Fibroblast of skin of left quadriceps (primary cell): ENCODE data around the gene ZFP28.
A peak's percentile ranks its signal among the peaks of the same experiment; 100 is the strongest.

ENCODE experiments used
- DNase-seq, 2 experiments: peaks; one replicate each; pipeline ENCODE4 v3.0.0-alpha.2; 2013; ENCODE audit warnings: low read depth in 2 of 2

The ZFP28 gene

DNA sequence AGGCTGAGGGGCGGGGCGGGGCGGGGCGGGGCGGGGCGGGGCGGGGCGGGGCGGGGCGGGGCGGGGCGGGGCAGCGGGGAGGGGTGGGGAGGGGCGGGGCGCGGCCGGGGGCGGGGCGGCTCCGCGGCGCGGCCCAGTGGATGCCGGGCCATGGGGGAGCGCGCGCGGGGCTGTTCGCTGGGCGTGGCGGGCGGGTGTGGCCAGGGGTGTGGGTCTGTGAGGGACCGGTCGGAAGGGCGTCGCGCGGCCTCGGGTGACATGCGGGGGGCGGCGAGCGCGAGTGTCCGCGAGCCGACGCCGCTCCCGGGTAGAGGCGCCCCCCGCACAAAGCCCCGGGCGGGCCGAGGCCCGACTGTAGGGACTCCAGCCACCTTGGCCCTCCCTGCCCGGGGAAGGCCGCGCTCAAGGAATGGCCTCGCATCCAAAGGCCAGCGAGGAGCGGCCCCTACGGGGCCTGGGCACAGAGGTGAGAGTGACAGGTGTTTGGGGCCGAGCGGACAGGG, at the start of gene ZFP28:
TSS of gene ZFP28 (plus strand) at position 188 of the 503 bp plus-strand sequence. CDS start at position 259, 71 bp downstream.
- DNase-seq: no peak

DNA sequence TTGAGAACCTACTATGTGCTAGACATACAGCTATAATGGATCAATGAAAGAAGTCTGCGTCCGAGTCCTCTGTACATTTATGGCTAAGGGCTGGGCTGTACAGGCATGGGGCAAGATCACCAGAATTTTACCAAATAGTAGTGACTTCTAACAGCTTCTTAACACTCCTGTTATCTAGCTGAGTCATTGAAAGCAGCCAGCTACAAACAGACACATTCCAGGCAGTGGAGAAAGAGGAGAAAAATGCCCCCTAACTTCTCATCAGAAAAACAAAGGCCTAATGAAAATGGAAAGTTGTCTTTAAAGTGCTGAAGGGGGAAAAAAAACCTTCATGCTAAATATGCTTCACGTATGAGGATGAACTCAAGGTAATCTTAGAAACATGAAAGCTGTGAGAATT, 47.3 kb upstream of the ZFP28 start:
- DNase-seq: no peak

DNA sequence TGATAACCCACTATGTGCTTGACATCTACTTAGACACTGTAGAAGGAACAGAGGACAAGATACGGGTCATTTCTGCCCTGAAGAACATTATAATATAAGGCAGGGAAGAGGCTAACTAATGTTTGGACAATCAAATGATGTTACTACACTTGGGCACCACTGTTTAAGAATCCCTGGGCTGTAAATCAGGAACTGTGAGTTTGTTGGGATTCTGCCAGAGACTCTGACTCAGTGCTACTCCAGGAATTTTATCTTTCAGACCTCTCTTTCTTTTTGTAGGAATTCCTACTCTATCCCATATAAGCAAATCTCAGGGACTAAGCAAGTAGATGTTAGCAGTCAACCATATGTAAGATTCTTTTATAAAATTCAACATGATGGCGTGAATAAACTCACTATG, 34.2 kb upstream of the ZFP28 start:
- DNase-seq: no peak

DNA sequence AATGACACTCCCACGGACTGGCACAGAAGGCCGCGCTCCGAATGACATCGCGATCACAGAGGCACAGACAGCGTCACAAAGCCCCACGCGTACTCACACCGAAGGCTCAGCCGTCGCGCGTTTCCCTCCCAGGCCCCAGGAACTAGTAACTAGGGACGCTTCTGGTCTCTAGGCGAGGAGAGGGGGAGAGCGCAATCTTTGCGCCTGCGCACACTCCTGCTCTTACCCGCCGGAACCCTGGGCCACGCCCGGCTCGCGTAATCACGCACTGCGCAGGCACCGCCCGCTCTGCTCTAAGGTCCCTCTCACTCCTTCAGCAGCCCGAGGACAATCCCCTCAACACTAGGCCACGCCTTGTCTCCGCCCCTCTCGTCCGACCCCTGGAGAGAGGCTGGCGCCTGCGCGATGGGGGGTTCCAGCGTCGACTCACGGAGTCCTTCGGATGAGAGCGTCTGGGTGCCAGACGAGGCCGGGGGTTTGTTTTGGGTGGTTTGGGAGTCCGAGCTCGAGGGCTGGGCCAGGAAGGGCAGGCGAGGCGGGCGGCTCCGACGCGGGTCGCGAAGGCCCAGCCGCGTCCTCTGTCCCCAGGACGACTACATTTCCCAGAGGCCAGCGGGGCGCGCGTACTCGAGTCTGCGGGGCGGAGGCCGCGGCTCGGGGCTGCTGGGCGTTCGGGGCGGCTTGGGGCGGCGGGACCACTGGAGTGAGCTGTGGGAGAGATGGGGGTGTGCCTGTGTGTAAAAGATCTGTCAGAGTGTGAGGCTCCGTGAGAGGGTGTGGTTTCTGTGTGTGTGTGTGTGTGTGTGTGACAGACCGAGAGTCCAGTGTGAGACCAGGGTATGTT, 31.1 kb upstream of the ZFP28 start, which contains the start of gene ZNF471:
TSS of gene ZNF471 (plus strand) at position 410 of the 844 bp plus-strand sequence. CDS start 3,717 bp downstream, outside the sequence.
- peak; percentile 96 for DNase-seq

DNA sequence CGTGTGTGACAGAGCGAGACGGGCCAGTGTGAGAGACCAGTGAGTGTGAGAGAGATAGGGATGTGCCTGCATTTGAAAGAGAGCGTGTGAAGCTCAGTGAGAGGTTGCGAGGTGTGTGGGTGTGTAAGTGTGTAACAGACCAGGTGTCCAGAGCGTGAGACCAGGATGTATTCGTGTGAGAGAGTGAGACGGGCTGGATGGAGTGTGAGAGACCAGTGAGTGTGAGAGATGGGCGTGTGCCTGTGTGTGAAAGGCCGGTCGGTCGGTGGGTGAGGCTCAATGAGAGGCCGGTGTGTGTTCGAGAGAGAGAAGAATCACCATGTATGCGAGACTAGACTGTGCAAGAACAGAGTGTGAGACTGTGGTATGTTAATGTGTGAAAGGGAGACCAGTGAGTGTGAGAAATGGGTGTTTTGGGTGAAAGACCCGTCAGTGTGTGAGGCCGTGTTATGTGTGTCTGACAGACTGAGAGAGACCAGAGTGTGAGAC, 30.4 kb upstream of the ZFP28 start:
- DNase-seq: no peak

DNA sequence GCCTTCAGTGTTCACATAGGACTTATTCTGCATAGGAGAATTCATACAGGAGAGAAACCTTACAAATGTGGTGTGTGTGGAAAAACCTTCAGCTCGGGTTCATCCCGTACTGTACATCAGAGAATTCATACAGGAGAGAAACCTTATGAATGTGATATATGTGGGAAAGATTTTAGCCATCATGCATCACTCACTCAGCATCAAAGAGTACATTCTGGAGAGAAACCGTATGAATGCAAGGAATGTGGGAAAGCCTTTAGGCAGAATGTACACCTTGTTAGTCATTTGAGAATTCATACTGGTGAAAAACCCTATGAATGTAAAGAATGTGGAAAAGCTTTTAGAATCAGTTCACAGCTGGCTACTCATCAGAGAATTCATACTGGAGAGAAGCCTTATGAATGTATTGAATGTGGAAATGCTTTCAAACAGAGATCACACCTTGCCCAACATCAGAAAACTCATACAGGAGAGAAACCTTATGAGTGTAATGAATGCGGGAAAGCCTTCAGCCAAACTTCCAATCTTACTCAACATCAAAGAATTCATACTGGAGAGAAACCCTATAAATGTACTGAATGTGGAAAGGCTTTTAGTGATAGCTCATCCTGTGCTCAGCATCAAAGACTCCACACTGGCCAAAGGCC, 13.4 kb upstream of the ZFP28 start:
- DNase-seq: no peak

DNA sequence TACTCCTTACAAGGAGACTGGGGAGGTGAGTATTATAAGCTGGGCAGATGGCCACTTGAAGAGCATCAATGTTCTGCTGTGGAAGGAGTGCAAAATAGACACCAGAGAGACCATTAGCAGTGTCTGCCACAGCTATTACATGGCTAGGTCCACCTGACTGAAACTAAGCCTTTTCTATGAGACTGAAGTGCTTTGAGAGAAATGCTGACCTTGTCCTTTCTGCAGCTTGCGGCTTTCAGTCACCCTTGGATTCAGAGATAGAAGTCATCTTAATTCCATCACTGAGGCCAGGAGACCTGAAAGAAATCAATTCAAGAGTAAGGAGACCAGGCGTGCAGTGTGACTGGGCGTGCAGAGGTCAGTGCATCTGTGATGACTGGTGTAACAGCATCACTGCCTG, 1.3 kb upstream of the ZFP28 start:
- DNase-seq: no peak

DNA sequence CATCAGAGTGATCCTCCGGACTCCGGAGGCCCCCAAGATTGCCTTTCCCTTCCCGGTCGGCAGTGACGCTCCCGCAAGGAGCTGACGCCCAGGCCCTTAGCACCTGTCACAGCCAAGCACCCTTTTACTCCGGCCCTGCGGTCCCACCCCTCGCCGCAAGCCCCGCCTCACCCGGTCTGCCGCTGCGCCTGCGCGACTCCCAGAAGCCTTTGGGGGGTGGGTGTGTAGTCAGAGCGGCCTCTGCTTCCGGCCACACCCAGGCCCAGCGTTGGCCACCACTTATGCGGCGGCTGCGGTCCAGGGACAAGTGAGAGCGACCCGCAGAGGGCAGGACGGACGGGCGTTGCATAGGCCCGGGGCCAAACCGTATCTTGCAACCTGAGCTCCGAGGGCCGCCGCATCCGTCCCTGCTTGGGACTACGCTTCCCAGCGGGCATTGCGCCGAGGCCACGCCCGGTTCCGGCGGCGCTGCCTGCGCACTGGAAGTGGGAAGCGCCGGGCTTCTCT, 441 bp upstream of the ZFP28 start:
- peak; percentile 72 to 76 for DNase-seq

DNA sequence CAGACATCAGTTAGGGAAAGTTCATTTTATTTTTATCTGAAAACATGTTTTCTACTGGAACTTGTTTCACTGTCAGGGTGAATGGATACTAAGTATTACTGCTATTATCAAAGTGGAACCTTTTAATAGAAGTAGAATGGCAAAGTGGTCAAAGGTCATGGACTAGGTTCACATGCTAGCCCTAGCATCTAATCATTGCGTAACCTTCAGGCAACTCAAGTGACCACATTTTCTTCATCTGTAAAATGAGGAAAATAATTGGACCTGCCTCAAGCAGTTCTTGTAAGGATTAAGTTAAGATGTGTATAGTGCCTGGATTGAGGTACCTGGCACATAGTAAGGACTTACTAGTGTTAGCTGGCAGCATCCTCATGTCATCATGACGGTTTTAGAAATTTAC, 5.0 kb downstream of the ZFP28 start:
- DNase-seq: no peak

DNA sequence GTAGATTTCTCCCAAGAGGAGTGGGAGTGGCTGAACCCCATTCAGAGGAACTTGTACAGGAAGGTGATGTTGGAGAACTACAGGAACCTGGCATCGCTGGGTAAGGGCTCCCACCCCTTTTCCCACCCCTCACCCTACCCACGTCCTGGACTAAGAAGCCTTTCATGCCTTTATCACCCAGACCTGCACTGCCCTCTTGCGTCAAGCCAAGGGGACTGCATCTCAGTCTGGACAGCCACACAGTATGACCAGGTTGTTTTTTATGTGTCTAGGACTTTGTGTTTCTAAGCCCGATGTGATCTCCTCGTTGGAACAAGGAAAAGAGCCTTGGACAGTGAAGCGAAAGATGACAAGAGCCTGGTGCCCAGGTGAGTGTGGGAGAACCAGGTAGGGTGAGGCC, 8.8 kb downstream of the ZFP28 start:
- DNase-seq: no peak

DNA sequence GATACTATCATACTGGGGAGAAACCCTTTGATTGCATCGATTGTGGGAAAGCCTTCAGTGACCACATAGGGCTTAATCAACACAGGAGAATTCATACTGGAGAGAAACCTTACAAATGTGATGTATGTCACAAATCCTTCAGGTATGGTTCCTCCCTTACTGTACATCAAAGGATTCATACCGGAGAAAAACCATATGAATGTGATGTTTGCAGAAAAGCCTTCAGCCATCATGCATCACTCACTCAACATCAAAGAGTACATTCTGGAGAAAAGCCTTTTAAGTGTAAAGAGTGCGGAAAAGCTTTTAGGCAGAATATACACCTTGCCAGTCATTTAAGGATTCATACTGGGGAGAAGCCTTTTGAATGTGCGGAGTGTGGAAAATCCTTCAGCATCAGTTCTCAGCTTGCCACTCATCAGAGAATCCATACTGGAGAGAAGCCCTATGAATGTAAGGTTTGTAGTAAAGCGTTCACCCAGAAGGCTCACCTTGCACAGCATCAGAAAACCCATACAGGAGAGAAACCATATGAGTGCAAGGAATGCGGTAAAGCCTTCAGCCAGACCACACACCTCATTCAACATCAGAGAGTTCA, 15.6 kb downstream of the ZFP28 start:
- DNase-seq: no peak

DNA sequence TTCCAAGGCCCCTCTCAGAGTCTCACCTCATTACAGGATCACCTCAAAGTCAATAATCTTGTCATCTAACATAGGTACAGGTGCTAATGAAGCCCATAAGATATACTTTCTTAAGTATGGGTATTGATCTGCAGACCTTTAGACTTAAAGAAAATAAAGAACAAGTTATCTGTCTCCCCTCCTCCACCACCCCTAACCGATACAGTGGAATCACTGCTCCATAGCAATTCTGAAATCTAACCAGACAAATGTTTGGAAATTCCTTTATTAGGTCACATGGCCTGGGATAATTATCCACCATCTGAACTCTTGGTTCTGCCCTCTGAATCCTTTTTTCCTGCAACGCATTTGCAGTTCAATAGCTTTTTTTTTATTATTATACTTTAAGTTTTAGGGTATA, 24.0 kb downstream of the ZFP28 start:
- no peak for DNase-seq

DNA sequence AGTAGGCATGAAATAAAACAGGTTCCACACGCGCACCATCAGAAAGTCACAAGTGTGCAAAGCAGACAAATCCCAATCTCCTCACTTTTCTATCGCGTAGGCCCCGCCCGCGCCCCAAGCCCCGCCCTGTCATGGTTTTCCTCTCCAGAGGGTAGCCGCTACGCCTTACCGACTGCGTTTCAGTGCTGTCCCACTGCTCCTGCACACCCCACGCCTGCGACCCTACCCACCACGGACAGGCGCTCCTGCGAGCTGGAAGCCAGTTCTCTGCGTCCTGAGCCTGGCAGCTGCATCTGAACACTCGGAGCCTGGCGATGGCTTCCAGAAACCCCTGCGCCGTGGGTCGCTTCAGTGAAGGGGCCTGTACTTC, 28.1 kb downstream of the ZFP28 start:
- no peak for DNase-seq

DNA sequence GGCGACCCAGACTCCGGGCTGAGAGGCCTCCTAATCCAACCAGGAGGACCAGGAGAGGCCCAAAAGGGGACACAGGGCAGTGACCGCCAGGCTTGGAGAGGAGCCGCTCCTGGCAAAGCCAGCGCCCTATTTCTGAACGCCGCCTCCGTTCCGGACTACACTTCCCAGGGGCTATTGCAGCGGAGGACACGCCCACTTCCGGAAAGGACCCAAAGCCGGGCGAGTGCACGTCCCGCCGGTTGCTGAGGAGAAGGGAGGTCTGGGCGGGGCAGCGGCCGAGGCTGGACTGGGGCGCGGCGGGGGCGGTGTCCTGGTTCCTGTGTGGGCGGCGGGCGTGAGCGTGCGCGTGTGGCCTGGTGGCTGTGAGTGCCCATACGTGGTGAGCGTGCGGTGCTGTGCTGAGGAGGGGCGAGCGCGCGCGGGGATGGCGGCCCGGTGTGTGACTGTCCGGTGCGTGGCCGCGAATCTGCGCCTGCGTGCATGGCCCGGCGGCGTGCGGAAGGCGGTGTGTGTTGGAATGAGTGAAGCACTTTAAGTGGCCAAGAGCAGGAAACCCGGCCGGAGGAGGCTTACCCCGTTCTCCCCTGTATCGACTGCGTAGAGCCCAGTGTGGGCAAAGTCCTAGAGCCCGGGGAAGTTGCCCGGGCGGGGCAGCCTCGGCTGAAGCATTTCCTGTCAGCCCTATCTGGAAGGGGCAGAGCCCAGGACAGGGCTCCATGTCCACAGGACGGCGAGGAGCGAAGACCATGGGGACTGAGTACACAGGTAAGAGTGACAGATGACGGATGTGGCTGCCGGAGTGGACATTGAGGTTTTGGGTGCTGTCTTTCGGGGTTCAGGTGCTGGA, 28.7 kb downstream of the ZFP28 start, which contains the start of gene ZNF470:
TSS of gene ZNF470 (plus strand) at position 195 of the 847 bp plus-strand sequence. CDS start 2,844 bp downstream, outside the sequence.
- peak; percentile 70 to 75 for DNase-seq

DNA sequence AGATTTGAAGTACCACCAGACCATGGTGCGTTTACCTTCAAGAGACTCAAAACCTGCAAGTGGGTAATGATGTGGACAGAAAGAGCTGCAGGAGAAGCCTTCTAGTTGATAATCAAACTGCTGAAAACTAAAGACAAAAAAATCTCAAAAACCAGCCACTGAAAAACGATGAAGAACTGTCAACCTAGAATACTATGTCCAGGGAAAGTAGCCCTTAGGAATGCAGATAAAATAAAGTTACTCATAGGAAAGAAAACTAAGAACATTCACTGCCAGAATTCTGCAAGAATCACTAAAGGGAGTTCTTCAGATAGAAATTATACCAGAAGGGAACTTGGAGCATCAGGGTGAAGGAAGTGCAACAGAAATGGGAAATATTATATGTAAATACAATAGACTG, 33.8 kb downstream of the ZFP28 start:
- no peak for DNase-seq

DNA sequence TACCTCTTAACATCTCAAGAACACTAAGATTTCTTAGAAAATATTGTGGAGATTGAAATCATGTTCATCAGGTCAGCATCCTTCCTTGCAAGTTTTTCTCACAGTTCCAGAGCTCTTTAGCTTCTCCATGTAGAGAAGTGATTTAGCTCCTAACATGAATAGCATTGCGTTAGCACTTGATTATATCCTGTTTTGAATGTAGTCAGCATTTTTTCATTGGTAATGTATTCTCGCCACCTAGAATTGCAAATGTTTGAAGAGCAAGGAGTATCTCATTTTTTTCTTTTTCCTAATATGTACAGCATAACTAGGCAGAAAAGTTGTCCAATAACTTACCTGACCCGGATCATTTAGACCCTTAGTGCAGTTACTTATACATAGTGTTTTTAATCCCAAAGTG, 35.2 kb downstream of the ZFP28 start:
- no peak for DNase-seq

DNA sequence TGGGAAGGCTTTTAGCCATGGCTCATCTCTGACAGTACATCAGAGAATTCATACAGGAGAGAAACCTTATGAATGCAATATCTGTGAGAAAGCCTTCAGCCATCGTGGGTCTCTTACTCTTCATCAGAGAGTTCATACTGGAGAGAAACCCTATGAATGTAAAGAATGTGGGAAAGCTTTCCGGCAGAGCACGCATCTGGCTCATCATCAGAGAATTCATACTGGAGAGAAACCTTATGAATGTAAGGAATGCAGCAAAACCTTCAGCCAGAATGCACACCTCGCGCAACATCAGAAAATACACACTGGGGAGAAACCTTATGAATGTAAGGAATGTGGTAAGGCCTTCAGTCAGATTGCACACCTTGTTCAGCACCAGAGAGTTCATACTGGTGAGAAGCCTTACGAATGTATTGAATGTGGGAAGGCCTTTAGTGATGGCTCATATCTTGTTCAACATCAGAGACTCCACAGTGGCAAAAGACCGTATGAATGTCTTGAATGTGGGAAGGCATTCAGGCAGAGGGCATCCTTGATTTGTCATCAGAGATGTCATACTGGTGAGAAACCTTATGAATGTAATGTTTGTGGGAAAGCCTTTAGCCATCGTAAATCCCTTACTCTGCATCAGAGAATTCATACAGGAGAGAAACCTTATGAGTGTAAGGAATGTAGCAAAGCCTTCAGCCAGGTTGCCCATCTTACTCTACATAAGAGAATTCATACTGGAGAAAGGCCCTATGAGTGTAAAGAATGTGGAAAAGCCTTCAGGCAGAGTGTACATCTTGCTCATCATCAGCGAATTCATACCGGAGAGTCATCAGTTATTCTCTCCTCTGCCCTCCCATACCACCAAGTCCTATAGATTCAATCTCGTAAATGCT, 39.2 kb downstream of the ZFP28 start:
- no peak for DNase-seq

DNA sequence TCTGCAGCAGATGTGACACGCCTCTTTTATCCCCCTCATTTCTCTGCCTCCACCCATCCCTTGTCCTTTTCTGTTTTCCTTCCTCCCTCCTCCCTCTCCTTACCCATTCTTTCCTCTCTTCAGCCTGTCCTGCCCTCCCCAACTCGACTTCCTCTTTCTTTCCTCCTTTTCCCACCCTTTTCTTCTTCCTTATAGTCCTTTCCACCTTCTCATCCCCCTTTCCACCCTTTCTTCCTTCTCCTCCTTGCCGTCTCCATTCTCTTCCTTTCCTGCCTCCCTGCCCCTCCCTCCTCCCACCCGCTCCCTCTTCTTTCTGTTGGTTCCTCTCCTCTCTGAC, 55.7 kb downstream of the ZFP28 start:
- no peak for DNase-seq

DNA sequence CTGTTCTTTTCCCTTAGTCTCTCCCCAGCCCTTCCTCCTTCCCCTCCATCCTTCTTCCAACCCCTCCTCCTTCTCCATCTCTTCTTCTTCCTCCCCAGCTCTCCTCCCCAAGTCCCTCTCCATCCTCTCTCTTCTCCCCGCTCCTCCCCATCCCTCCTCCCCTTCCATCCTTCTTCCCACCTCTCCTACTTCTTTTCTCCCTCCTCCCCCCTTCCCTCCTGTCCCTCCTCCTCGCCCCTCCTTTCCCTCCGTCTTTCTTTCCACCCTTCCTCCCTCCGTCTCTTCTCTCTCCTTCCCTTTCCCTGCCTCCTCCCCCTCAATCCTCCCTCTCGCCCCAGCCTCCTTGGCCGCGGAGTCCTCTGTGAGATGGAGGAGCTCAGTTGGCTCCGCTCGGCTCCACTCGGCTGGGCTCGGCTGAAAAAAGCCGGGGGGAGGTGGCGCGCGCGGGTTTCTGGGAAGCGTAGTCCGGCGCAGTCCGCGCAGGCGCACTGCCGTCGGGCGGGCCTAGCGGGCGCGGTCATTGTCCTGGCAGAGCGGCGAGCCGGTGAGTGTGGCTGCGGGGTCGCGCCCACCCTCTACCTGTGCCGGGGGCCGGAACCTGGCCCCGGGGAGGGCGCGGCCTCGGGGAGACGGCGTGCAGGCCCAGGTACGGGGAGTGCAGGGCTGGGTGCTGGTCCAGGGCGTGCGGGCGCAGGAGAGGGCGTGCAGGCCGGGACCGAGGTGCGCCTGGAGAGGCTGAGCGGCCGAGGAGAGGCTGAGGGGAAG, 56.2 kb downstream of the ZFP28 start, which contains the start of gene ZNF71:
TSS of gene ZNF71 (plus strand) at position 520 of the 765 bp plus-strand sequence. CDS start 6,257 bp downstream, outside the sequence.
- peak; percentile 62 to 69 for DNase-seq
